HG03196 (cell line): ENCODE data around the gene N4BP2L2.
"Not testable (repeated sequence)": the region's sequence is repeated elsewhere in the genome, so short reads cannot be mapped to it uniquely, and the experiment has no call there.

ENCODE experiments used
- ATAC-seq: cut with Tn5 transposase; IDR thresholded peaks from one replicate; pipeline ENCODE4 v1.9.1; 2021; ENCODE audit not compliant: unreplicated experiment

N4BP2L2 gene

DNA sequence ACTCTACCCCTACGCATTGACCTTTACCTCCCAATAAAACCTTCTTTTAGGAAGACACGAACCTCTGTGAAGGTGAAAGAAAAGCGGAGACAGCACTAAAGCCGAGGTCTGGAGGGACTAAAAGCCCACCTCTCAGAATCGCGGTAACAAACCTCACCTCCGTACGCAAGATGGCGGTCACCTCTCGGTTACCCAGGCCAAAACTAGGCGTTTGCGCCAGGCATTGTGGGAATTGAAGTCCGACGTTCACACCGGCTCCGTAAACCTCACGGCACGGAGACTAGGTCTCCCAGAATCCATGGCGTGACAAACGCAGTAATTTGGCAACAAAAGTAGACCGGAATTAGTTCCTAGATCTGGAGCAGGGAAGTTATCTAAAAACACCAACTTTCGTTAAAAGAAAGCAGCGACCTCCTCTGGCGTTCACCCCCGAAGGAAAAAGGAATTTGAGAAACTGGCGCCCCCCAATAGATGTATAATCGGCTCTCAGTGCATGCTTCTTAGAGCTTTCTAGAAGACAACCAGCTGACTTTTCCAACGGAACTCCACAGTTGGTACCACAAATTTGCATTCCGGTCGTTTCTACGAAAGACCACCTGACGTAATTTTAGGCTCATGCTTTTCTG, at the start of gene N4BP2L2:
TSS of gene N4BP2L2 (minus strand) at position 175 of the 626 bp plus-strand sequence. CDS start 1,768 bp downstream, outside the sequence.
- ATAC-seq, result peak; percentile 98

DNA sequence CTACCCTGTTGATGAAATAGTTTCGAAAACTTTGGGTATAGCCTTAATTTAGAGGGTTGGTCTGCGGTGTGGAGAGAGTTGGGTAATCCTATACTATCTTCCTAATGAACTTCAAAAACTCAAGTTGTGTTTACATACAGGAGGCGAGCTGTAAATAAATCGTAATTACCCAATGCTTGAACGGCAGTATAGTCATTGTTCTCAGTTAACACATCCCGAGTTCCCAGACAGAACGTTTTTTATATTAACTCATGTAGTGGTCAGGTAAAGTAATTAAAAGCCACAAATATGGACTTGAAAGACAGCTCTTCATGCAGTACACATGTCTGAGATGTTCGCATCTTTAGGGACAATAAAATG, 49.2 kb upstream of the N4BP2L2 start:
- no peak for ATAC-seq

DNA sequence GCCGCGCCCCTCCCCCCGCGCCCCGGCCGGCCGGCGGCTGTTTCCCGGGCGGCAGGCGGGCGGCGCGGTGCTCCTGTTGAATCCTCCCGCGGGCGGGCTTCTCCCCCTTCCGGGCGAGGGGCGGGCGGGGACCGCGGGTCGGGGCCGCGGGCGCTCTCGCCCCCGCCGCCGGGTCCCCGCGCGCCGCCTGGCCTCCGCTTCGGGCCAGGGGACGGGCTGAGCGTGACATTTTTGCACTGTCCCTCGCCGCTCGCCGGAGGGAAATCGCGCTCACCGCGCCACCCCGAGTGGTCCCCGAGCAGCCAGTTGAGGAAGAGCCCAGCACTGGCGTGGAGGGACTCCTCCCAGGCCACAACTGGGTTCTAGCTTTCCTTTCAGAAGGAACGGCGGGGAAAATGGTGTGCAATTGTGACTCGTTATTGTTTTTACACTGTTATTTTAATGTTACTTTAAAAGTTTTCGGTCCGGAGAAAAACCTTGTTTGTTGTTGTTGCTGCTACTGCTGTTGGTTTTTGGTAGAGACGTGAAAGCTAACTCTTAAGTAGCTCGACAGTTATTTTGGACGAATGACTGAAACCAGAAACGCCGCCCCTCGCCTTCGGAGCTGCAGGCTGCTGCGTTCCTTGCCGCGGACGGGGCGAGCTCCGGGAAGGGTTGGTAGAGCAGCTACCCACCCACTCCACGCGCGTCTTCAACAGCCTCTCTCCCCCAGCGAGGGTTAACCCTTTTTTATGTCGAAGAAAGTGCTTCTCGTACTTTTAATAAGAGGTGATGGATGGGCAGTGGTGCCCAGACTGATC, 48.6 kb upstream of the N4BP2L2 start:
- ATAC-seq, result peak; percentile 37

DNA sequence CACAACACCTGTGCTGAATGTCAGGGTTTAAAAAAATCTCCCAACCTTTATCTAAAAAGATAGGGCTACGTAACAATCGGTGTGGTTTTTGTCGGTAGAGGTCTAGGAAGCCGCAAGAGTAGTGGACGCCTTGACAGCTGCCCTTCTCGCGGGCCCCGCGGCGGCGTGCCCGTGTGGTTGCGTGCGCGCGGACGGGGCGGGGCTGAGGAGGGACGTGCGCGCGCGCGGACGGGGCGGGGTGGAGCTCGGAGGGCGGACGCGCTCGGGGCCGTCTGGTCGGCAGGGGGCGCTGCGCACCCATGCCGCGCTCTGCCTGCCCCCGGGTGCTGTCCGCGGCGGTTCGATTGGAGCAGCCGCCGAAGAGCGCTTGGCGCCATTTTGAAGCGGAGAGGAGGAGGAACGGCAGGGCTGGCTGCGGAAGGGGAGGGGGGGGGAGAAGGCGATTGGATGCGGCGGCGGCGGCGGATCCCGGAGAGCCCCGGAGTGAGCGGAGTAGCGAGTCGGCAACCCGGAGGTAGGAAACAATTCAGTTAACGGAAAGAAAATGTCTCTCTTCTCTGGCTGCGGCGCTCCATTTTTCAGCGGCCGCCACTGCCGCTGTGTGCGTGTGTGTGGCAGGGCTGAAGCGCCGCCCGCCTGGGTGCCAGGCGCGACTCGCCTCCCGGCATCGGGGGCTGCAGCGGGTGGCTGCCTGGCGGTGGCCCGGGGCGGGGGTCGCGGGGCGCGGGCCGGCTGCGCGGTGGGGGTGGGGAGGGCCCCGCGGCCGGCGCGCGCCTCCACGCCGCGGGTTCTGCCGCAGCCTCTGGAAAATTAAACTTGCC, 47.7 kb upstream of the N4BP2L2 start, which contains the start of gene PDS5B:
TSS of gene PDS5B (plus strand) at position 373 of the 821 bp plus-strand sequence. CDS start 62,321 bp downstream, outside the sequence.
- ATAC-seq, result peak; percentile 88

DNA sequence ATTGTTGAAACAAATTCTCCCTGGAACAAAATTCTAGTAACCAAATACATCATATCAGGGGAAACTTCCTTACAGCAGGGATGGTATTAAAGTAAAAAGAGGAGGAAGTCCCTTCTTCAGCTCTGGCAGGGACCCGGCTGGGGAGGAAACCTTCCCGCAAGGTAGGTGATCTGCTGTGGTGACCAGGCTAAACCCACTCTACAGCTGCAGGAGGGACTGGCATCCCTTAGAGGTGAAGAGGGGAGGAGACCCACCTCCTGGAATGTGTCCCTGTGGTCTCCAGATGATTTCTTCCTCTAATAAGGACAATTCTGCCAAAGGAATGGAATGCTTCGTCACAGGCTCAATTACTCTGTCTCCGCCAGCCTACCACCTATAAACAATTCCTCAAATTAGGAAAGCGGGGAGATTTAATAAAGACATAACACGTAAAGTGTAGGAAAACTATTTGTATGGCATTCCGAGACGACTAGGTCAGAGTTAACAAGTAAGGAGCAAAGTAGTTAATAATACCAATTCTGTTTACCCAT, 47.0 kb upstream of the N4BP2L2 start:
- no peak for ATAC-seq

DNA sequence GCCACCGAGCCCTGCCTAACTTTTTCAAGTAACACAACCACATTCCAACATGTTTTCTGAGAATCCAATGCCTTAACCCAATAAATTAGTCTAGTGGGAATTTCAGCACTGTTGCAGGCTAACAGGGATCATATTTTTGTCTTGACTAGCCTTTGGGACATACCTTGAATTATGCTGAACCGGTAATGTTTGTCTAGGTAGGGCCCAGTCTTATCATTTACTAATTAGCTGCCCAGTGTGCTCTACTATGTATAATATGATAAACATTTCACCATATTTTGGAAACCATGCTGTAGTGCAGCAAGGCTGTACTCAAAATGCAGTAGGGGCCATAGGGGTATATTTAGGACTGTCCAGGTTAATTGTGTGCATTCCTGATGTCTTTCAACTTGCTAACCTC, 44.4 kb upstream of the N4BP2L2 start:
- no peak for ATAC-seq

DNA sequence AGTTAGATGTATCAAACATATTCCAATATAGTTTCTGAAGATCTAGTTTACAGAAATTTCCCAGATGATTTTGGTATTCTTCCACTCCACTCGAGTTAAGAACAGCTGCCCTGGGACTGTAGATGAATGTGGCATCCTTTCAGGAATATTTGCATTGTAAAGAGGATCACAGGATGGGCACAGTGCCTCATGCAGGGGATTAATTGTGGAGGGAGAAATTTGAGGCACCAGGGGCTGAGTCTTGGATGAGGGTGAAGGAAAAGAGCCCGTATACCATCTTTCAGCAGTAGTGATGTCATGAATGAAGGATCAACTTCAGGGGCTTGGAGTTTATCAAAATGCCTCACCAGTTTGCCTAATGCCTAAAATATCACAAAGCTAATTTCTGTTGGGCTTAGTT, 43.7 kb upstream of the N4BP2L2 start:
- no peak for ATAC-seq

DNA sequence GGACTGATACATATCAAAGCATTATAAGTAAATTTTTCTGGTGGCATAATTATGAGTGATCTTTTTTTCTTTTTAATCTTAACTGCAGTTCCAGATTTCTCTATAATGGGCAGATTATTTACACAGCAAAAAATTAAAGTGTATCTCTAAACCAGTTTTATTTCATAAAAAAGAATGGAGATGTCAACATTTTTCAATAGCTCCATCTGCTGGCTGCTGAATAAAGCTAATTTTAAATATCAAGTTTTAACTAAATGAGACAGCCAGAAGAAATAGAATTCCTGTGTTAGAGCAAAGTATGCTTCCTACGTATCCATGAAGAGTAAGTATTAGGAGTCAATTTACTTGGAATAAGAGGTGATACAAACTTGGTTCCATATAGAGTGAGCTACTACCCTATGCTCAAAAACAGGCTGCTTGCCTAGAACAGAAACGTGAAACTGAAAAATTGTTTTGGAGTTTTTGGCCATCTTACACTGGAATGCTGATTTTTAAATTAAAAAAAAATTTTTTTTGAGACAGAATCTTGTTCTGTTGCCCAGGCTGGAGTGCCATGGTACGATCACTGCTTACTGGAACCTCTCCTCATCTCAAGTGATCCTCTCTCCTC, 42.7 kb upstream of the N4BP2L2 start:
- no peak for ATAC-seq

DNA sequence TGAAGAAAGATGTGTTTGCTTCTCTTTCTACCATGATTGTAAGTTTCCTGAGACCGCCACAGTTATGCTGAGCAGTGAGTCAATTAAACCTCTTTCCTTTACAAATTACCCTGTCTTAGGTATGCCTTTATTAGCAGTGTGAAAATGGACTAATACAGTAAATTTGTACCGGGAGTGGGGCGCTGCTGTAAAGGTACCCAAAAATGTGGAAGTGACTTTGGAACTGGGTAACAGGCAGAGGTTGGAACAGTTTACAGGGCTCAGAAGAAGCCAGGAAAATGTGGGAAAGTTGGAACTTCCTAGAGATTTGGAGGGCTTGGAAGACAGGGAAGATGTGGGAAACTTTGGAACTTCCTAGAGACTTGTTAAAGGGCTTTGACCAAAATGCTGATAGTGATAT, 38.4 kb upstream of the N4BP2L2 start:
- no peak for ATAC-seq

DNA sequence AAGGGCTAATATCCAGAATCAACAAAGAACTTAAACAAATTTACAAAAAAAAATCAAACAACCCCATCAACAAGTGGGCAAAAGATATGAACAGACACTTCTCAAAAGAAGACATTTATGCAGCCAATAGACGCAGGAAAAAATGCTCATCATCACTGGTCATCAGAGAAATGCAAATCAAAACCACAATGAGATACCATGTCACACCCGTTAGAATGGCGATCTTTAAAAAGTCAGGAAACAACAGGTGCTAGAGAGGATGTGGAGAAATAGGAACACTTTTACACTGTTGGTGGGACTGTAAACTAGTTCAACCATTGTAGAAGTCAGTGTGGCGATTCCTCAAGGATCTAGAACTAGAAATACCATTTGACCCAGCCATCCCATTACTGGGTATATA, 37.1 kb upstream of the N4BP2L2 start:
- not testable (repeated sequence) for ATAC-seq

DNA sequence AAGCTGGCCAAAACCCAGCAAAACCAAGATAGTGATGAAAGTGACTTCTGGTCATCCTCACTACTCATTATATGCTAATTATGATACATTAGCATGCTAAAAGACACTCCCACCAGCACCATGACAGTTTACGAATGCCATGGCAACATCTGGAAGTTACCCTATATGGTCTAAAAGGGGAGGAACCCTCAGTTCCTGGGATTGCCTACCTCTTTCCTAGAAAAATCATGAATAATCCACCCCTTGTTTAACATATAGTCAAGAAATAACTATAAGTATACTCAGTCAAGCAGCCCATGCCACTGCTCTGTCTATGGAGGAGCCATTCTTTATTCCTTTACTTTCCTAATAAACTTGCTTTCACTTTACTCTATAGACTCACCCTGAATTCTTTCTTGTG, 22.2 kb upstream of the N4BP2L2 start:
- not testable (repeated sequence) for ATAC-seq

DNA sequence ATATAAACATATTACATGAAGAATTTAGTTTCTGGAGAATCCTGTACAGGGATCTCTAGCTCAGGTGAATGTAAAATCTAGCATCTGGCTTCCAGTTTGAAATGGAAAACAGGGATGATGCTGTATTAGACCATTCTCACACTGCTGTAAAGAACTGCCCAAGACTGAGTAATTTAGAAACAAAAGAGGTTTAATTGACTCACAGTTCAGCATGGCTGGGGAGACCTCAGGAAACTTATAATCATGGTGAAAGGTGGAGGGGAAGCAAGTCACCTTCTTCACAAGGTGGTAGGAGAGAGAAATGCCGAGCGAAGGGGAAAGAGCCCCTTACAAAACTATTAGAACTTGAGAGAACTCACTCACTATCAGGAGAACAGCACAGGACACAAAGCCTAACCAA, 17.0 kb upstream of the N4BP2L2 start:
- no peak for ATAC-seq

DNA sequence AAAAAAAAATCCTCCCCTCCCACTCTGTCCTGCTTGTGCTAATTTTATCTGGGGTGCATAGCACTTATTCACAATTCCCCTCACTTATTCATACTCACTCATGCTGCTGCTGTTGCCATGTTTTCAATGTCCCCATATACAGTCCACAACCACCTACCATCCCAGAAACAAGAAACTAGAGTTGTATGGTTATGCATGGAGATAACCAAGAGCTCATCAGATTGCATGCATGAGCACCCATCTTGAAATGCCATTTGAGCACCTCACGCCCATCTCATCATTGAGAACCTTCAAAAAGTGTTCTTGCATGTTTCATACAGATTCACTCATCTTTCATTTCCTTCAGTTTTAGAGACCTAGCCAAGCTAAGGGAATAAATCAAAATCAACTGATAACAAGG, 15.1 kb upstream of the N4BP2L2 start:
- no peak for ATAC-seq

DNA sequence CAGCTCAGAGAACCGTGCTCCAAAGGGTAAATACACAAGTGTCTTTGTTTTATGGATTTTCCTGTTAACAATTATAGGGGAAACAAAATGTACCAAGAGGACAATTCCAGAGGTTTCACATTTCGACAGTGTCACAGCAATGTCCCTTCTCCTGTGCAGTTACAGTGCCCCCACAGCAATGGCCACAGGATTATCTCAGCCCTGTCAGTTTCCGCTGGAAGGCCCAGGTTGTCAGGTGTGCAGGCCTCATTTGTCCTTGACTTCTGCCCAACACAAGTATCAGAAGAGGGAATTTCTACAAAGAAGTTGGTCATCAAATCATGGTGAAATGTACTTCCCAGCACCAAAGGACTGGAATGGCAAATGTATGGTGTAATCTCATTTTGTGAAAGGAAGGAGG, 11.2 kb upstream of the N4BP2L2 start:
- no peak for ATAC-seq

DNA sequence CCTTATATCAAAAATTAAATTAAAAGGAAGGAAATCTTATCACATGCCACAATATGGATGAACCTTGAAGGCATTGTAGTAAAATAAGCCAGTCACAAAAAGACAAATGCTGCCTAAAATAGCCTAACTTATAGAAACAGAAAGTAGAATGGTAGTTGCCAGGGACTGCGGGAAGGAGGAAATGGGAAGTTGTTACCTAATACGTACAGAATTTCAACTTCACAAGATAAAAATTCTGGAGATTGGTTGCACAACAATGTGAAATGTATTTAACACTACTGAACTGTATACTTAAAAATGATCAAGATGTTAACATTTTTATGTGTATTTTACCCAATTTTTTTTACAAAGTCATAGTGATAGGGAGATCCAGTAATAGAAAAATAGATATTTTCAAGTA, 10.2 kb upstream of the N4BP2L2 start:
- no peak for ATAC-seq

DNA sequence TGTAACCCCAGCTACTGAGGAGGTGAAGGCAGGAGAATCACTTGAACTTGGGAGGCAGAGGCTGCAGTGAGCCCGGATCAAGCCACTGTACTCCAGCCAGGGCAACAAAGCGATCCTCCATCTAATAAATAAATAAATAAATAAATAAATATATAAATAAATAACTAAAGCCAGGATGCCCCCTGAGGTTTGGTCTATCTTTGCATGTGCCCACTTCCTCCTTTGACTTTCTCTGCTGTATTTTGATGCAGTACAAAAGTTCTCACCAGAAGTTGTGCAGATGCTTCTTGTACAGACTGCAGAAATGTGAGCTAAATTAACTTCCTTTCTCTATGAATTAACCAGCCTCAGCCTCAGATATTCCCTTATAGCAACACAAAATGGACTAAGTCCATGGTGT, 6.5 kb upstream of the N4BP2L2 start:
- ATAC-seq, result no peak

DNA sequence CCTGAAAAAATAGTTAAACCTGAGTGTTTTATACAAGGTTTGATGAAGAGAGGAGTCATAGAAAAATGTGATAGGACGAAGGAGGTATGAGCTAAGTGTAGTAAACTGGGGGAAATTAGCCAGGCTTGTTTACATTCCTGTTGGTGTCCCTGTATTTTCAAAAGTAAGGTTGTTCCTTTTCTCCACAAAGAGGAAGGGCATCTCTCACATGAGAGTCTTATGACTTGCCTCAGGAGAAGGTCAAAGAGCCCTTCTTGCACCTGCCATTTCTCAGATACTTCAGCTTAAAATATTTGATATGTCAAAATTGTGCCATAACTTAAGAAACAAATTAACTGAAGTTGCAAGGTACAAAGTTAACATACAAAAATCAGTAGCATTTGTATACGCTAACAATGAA, 3.6 kb upstream of the N4BP2L2 start:
- no peak for ATAC-seq

DNA sequence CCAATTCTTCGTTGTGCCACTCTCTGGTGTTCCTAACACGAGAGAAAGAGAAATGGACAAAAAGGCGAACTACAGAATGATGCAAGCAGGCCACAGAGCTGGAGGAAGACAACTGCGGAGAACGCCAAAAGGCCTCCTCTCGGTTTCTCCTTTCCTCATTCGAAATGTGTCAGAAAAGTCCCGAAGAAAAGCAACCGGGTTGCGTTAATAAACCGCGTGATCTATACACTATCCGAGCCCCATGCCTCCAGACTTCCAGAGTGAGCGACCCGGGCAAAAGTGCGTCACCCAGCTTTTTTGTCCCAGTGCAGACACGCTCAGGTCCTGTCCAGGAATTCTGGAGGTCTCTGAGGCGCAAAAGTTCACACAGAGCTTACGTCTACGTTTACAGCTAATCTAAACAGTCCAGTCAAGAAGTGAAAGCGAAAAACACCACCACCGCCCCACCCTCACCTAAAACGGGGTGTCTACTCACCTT, 413 bp downstream of the N4BP2L2 start:
- ATAC-seq, result peak; percentile 83

DNA sequence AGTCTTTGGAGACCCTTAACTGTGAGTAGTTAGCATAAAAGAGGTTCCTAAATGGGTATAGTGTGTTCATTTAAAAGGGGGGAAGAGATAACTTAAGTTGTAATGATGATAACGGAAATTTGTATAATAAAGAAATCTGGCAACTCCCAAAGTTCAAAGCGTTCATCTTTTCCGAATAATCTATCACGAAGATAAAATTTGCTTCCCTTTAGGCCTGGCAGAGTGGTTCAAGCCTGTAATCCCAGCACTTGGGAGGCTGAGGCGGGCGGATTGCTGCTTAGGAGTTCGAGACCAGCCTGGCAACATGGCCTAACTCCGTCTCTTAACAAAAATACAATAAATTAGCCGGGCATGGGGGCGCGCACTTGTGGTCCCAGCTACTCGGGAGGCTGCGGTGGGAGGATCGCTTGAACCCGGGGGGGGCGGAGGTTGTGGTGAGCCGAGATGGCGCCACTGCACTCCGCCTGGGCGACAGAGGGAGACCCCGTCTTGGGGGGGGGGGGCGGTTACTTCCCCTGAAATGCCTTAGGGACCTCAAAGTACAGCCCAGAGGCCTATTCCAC, 934 bp downstream of the N4BP2L2 start:
- no peak for ATAC-seq

DNA sequence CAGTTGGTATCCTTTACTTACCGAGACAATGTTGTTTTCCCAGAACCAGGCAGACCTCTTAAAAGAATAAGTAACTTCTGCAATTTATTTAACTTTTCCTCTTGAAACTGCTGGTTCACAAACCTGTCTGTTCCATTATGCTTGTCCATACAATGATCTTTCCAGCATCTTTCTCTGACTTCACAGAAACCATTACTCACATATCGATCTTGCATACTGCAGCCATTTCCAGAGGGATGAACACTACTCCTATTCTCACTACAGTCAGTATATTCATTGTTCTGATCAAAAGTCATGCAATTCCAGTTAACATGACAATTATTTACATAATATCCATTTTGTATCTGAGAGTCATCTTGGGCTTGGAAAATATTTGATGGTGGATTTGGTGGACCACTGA, 2.8 kb downstream of the N4BP2L2 start:
- ATAC-seq, result no peak

DNA sequence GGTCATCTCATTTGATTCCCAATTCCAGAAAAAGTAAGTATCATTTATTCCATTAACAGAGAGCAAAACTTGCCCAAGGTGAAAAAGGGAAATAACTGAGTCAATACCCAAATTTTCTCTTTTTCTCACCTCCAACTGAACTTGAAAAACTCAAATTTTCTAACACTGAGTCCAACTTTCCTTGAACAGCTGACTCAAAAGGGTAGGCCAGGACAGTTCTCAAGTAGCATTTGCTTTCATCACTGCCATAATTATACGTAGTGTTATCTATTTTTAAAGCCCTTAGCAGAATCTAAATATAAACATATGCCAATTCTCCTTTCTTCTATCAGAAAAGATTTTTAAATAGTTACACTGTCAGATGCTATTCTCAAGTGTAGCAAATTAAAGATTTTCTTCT, 3.5 kb downstream of the N4BP2L2 start:
- no peak for ATAC-seq
